Measurements from ENCODE around the gene SNX3. TPM values are rescaled to one million over a fixed set of nuclear protein-coding genes. Genes with fewer than 3 reads are reported as not detected.

SNX3 gene
- total RNA-seq, 2 donors from 2014 or later = 88.7 to 108 TPM

DNA sequence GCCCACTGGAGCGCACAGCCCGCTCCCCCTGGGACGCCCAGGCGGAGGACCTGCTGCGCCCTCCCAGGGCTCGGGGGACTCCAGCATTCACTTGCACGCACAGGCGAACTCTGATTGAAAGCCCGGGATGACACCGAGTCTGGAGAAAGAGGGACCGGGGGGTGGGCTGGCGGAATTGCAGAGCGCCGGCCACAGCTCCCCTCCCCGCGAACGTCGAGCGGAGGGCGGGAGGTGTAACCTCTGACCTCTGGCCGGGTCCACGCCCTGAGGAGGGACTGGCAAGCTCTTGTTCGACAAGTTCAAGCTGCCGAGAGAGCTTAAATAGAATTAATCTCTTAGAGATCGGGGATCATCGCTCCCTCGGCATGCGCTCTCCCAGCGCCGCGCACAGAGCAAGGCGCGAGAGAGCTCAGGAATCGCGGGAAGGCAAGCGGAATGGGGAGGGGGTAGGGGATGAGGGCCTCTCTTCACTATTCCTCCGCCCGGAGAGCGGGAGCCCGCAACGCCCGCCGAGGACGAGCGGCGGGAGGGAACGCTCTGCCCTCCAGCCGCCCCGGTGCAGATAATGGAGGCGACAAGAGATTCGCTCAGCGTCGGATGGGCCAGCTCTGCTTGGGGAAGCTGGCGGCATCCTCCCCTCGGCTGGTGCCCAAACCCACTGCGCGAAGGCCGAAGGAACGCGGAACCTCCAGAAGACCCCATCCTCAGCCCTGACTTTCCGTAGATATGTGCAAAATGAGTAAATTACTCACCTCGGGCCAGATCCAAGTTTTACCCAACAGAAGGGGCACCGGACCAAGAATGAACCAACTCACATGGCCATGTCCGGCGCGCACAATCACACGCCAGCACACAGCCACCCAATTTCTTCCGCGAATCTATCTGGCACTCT, 95.8 kb downstream of the SNX3 start:
- ATAC-seq = no peak
- intact Hi-C loops (cut with DNase I, micrococcal nuclease) = no loop called here
- no peak for DNase-seq

DNA sequence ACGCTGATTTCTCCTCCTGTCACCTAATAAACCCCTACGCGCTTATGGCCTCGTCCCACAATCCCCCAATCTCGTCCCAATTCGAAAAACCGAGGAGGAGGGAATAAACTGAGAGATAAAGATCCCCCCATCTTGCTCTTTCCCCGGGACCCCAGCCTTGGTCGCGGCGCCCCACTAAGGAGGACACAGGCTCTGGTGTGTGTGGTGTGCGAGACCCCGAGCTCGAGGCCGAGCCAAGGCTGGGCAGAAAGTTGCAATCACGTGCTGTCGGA, 96.4 kb downstream of the SNX3 start:
- no peak for DNase-seq
- no peak for ATAC-seq
- intact Hi-C loops (cut with DNase I, micrococcal nuclease) = no loop called here

DNA sequence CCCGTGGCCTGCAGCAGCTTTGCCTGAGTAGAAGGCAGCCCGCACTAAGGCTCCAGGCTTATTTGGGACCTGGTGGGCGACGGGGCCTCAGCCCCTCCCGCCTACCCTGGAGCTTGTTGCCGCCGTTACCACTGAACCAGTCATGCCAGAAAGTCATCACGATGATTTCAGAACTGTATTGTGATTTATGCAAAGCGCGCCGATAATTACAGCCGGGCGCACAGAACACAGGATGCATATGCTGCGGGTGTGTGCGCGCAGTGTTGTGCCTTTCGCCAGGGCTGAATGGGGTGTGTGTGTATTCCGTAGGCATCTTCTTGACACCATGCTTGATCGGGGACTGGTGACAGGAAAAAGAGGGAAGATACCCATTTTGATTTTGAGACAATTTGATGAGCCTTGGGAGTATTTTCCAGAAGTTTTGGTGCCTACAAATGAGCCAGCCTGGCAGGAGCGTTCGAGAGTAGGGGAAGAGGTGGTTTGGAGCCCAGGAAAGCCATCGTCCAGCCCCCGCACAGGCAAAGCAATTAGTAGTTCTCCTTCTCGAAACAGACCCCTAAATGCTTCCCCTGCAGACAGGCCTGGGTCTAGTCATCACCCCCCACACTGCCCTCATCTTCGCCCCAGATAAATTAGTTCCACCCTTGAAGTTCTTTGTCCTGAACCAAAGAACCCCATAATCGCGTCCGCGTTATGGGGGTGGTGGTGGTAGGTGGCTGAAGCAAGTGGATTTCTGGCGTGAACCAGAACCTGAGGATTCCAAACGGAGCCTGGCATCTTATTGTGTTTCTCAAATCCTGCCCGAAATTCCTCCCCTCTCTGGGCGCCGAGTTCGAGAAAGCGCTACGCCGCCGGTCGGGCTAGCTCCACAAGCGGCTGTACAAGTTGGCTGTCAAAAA, 96.9 kb downstream of the SNX3 start:
- no peak for ATAC-seq
- DNase-seq = no peak
- intact Hi-C loops (cut with DNase I, micrococcal nuclease) = no loop called here

DNA sequence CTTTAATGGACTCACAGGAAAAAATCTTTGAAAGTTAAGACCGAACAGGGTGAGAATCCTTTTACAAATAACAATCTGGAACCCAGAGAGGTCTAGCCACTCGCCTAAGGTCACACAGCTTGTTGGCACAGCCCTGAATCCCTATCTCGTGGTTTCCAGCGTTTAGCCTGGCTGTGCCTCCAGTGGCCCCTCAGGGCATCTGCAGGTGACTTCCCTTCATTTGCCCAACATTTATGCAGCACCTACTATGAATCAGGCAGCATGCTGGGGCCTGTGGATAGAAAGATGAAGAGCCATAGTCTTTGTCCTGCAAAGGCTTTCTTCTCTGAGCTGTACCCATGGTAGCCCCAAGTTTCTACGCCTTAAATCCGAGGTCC, 97.6 kb downstream of the SNX3 start:
- intact Hi-C loops (cut with DNase I, micrococcal nuclease) = no loop called here
- DNase-seq (no peak), ATAC-seq (no peak)

DNA sequence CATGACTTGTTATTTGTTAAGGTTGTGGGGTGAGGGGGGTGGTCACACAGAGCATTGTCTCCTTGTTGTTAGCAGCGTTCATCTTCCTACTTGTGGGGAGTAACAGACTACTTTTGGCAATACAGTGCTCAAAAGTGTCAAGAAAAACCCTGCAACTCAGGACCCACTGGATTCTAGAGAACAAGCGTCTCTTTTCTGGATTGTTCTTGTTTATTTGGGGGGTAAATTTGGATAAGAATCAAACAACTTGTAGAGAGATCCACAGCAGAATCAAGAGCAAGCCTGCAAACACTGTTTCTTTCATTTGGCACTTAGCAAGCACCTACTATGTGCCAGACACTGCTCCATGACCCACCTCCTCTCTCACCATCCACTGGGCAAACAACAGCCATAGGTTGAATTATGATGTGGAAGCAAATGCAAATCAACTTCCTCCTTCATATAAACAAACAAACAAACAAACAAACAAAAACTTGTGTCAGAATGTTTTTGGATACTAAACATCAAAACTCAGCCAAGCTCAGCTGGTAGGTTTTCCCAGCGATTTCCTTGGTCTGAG, 99.0 kb downstream of the SNX3 start:
- ATAC-seq (no peak), DNase-seq (no peak)
- intact Hi-C loops (cut with DNase I, micrococcal nuclease) = no loop called here

Other genes with a start within 250 kb of the SNX3 start
- gene OSTM1, start 186.3 kb downstream of the SNX3 start, total RNA-seq = 10 to 100 TPM; 25.0 to 32.0 TPM
- not detected for gene NR2E1, start 95.0 kb downstream of the SNX3 start, total RNA-seq
- 10 to 100 TPM in 1 of 2 donors, 1 to 10 TPM in 1; 9.0 to 10.6 TPM for gene AFG1L, start 34.0 kb upstream of the SNX3 start, total RNA-seq

All from left colon (tissue), 2 donors.